IPS-18c (cell line): ENCODE data around the gene NLK.
"Not testable (repeated sequence)": the region's sequence is repeated elsewhere in the genome, so short reads cannot be mapped to it uniquely, and the experiment has no call there.

ENCODE experiments used
- H3K4me3 ChIP-seq: 2 replicates; pipeline ENCODE4 v1.7.0; 2013; ENCODE audit warnings: low read depth, mild to moderate bottlenecking, low read length, moderate library complexity; ENCODE audit not compliant: insufficient read depth
- H3K9me3 ChIP-seq: one replicate; pipeline ENCODE4 v1.6.1; 2013; ENCODE audit warnings: mild to moderate bottlenecking, low read length, moderate library complexity; ENCODE audit not compliant: control insufficient read depth, insufficient read depth

NLK gene

DNA sequence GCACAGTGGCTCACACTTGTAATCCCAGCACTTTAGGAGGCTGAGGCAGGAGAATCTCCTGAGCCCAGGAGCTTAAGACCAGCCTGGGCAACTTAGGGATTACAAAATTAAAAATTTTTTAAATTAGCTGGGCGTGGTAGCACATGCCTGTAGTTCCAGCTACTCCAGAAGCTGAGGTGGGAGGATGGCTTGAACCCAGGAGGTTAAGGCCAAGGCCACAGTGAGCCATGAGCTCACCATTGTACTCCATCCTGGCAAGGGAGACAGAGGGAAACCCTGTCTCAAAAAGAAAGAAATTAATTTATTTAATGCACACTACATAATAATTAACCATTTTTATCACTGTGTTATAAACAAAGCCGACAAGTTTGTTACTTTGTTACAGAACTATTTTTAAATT is 145.5 kb downstream of the NLK start:
- no peaks in the 10 kb centered on the region for H3K9me3 ChIP-seq
- H3K4me3 ChIP-seq, result no peak overlapping the region

GRCh38 chr17:28188841-28189263 is 146.4 kb downstream of the NLK start:
- Histone ChIP-seq H3K9me3 (no peaks in the 10 kb centered on the region), H3K4me3 (no peak overlapping the region)

GRCh38 chr17:28189667-28190066 is 147.2 kb downstream of the NLK start:
- no peaks in the 10 kb centered on the region for H3K9me3 ChIP-seq
- H3K4me3 ChIP-seq, result no peak overlapping the region

DNA sequence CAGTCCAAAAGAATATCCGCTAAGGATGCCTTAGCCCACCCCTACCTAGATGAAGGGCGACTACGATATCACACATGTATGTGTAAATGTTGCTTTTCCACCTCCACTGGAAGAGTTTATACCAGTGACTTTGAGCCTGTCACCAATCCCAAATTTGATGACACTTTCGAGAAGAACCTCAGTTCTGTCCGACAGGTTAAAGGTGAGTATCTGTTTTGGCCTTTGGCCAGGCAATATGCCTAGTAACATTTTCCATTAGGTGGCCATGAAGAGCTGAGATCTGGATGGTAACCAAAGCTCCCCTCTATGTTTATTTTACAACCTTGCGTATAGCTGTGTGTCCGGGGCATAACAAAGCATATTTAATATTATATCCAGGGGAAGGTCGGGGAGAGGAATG is 148.5 kb downstream of the NLK start:
- Histone ChIP-seq H3K9me3 (no peaks in the 10 kb centered on the region), H3K4me3 (no peak overlapping the region)

DNA sequence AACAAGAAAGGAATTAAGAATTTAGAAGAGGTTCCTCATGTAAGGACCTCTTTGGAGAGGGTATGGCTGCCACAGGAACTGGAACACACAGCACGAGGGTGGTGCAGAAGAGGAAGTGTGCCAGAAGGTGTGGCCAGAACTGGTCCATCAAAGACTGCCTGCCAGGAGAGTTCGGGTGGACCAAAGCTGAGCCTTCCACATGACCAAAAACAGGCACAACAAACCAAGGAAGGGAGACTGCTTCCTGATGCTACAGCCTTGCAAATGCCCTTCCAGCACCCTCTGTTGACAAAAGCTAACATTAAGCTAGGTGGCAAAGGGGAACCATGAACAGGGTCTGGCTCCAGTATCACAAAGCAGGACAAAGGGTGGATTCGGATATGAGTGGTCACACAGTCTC is 150.8 kb downstream of the NLK start:
- H3K9me3 ChIP-seq, result no peaks in the 10 kb centered on the region
- no peak overlapping the region for H3K4me3 ChIP-seq

- Histone ChIP-seq H3K4me3 (no peak overlapping the region), H3K9me3 (no peaks in the 10 kb centered on the region)
These were observed 151.9 kb downstream of the NLK start for GRCh38 chr17:28194382-28194781.

- H3K9me3 ChIP-seq, result no peaks in the 10 kb centered on the region
- H3K4me3 ChIP-seq, result no peak overlapping the region
These were observed 154.2 kb downstream of the NLK start for GRCh38 chr17:28196636-28197035.

- H3K4me3 ChIP-seq, result no peak overlapping the region
- H3K9me3 ChIP-seq, result no peaks in the 10 kb centered on the region
These were observed 156.6 kb downstream of the NLK start for GRCh38 chr17:28199115-28199514.

DNA sequence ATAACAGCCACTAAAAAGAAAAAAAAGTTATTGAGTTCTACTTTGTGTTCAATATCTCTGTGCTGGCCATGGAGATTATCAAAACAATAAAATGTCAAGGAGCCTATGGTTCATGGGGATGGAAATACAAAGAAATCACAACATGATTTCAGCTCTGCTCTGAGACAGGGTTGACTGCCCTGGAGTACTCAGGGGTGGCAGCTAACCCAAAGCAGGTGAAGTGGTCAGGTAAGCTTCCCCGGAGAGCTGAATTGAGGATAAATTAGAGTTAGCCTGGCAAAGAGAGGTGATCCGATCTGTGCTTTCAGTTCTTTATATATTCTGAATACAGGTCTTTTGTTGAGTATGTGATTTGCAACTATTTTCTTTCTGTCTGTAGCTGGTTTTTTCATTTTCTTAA is 157.3 kb downstream of the NLK start:
- H3K9me3 ChIP-seq, result no peaks in the 10 kb centered on the region
- no peak overlapping the region for H3K4me3 ChIP-seq

- Histone ChIP-seq H3K4me3 (no peak overlapping the region), H3K9me3 (no peaks in the 10 kb centered on the region)
These were observed 158.8 kb downstream of the NLK start for GRCh38 chr17:28201315-28201714.

- no peaks in the 10 kb centered on the region for H3K9me3 ChIP-seq
- no peak overlapping the region for H3K4me3 ChIP-seq
These were observed 161.8 kb downstream of the NLK start for GRCh38 chr17:28204244-28204643.

DNA sequence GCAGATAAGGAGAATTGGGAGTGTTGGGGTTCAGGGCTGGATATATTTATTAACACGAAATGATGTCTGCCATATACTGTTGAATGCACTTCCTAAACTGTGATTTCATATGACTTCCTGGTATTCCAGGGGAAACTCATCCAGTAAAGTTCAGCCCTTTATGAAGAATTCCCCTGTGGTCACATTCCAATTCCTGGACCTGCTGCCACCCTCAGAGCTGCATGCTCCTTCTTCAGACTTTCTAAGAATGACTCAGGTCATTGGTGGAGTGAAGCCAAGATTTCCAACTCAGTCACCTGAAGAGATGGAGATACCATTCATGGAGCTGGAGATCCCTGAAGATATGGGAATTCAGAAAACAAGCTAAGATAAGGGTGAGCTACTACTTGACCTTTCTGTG is 162.3 kb downstream of the NLK start:
- no peaks in the 10 kb centered on the region for H3K9me3 ChIP-seq
- no peak overlapping the region for H3K4me3 ChIP-seq

GRCh38 chr17:28206292-28206691 is 163.8 kb downstream of the NLK start:
- Histone ChIP-seq H3K4me3 (no peak overlapping the region), H3K9me3 (no peaks in the 10 kb centered on the region)

GRCh38 chr17:28211811-28212210 is 169.3 kb downstream of the NLK start:
- Histone ChIP-seq H3K9me3 (peaks cover 2% of the 10 kb centered on the region), H3K4me3 (no peak overlapping the region)

- H3K4me3 ChIP-seq, H3K9me3 ChIP-seq: not testable (repeated sequence)
These were observed 171.1 kb downstream of the NLK start for GRCh38 chr17:28213578-28213977.

GRCh38 chr17:28216052-28216451 is 173.6 kb downstream of the NLK start:
- peaks cover 2% of the 10 kb centered on the region for H3K9me3 ChIP-seq
- H3K4me3 ChIP-seq, result no peak overlapping the region

DNA sequence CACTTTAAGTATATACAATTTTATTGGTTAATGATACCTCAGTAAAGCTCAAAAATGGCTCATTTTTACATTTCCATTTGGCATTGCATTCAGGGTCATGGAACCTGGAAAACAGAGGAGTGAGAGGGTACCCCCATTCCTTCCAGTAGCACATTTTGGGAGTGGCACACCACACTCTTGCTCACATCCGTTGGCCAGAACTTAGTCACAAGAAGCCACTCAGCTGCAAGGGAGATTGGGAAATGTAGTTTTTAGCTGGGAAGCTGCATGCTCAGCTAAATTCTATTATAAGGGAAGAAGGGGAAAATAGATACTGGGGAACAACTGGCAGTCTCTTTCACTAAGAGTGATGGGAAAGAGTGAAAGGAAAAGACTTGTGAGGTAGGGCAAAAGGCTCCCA is 174.1 kb downstream of the NLK start:
- Histone ChIP-seq H3K4me3 (no peak overlapping the region), H3K9me3 (peaks cover 2% of the 10 kb centered on the region)

DNA sequence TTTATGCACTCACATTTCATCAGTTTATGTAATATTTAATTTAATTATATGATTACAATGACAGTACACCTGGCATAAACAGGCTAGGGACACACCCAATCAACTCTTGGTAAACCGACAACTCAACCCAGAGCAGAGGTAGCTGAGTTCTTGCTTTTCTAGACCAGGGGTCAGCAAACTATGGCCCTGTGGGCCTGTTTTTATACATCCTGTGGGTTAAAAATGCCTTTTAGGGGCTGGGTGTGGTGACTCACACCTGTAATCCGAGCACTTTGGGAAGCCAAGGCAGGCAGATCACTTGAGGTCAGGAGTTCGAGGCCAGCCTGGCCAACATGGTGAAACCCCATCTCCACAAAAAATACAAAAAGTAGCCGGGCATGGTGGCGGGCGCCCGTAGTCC is 177.3 kb downstream of the NLK start:
- no peaks in the 10 kb centered on the region for H3K9me3 ChIP-seq
- H3K4me3 ChIP-seq, result no peak overlapping the region

- H3K9me3 ChIP-seq, result no peaks in the 10 kb centered on the region
- H3K4me3 ChIP-seq, result no peak overlapping the region
These were observed 179.4 kb downstream of the NLK start for GRCh38 chr17:28221751-28222414.
